GM18498 (cell line): Measurements from ENCODE around the gene KLK14.

Experiments used
- ATAC-seq: cut with Tn5 transposase; IDR thresholded peaks from one replicate; pipeline ENCODE4 v1.9.1; 2021; ENCODE audit warnings: mild to moderate bottlenecking, moderate library complexity; ENCODE audit not compliant: unreplicated experiment

The KLK14 gene, protein sequence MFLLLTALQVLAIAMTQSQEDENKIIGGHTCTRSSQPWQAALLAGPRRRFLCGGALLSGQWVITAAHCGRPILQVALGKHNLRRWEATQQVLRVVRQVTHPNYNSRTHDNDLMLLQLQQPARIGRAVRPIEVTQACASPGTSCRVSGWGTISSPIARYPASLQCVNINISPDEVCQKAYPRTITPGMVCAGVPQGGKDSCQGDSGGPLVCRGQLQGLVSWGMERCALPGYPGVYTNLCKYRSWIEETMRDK

DNA sequence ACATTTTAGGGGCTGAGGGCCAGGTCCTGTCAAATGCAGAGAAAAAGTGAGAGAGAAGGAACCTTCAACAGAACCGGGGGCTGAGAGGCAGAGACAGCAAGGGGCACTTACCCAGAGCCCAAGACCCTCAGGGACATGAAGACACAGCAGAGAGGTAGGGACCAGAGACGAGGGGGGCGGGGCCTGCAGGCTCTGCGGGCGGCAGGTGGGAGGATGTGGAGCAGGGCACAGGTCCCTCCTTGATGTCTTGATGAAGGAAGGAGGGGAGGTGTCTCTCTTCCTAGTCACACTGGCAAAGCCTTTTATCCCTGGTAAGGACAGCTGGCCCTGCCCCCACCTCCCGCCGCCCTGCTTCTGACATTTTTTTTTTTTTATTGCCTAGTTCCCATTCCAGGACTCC, at the start of gene KLK14:
Gene KLK14, minus strand, starts transcription at position 277 of the 400 bp plus-strand sequence. Its CDS starts 273 bp downstream, at position 4.
- no peak for ATAC-seq

DNA sequence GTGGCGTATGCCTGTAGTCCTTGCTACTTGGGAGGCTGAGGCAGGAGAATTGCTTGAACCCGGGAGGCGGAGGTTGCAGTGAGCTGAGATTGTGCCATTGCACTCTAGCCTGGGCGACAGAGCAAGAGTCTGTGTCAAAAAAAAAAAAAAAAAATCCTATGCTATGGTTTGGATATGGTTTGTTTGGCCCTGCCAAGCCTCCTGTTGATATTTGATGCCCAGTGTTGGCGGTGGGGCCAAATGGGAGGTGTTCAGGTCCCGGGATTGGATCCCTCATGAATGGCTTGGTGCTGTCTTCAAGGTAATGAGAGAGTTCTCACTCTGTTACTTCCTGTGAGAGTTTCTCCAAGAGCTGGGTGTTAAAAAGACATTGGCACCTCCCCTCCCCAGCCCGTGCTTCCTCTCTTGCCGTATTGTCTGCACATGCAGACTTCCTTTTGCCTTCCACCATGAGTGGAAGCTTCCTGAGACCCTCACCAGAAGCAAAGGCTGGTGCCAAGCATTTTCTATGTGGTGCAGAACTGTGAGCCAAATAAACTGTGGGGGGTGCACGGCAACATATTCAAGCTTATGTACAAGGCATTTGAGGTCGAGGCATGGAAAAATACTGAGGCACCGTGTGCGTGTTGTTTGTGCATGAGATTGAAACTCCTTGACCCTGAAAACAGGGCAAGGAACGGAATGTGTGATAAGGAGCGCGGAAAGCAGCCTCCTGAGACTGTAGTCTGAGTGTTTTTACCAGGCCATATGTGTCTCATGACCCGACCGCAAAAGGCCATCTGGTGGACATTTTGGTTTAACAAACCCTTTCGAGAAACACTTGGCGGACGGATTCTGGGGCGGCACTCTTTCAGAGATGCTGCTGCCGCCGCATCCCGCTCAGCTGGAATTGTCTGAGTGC, 49.3 kb upstream of the KLK14 start:
- no peak for ATAC-seq

DNA sequence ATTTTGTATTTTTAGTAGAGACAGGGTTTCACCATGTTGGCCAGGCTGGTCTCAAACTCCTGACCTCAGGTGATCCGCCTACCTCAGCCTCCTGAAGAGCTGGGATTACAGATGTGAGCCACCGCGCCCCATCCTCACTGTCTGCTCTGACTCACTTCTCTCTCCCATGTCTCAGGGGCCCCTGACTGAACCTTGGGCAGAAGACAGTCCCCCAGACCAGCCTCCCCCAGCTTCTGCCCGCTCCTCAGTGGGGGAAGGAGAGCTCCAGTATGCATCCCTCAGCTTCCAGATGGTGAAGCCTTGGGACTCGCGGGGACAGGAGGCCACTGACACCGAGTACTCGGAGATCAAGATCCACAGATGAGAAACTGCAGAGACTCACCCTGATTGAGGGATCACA, 47.0 kb upstream of the KLK14 start:
- ATAC-seq = no peak

DNA sequence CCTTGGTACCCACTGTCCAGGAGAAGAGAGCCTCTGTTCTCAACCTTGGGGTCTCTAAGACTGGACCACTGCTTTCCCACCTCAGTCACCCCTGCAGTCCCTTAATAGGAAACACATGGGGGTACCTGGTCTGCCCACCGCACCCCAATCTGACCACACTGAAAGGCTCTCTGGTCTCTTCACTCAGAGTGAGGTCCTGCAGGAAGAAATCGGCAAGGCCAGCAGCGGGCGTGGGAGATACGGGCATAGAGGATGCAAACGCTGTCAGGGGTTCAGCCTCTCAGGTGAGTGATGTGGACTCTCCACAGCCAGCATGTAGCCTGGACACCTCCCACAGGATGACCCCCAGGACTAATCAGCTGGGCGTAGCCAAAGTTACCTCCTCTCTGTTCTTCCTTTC, 45.5 kb upstream of the KLK14 start:
- ATAC-seq = no peak

DNA sequence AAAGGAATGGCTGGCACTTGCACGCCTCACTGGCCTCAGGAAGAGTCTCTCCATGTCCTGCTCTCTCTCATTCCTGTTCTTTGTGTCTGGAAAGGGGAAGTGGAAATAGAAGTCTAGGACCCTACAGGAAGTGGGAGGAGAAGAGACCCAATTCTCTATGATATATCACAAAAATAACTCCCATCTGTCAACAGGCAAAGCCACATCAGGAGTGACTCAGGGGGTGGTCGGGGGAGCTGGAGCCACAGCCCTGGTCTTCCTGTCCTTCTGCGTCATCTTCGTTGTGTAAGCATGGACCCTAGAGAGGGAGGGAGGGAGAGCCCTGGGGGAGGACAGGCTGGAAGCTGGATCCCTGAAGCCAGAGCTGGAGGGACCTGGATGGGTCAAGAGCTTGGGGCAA, 45.1 kb upstream of the KLK14 start:
- ATAC-seq = no peak

DNA sequence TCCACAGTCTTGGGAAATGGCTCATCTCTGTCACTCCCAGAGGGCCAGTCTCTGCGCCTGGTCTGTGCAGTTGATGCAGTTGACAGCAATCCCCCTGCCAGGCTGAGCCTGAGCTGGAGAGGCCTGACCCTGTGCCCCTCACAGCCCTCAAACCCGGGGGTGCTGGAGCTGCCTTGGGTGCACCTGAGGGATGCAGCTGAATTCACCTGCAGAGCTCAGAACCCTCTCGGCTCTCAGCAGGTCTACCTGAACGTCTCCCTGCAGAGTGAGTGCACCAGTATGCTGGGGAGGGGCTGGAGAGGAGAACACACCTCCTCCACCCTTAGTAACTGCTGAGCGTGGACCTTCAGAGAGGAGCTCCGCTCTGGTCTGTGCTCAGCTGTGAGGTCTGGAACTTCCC, 44.3 kb upstream of the KLK14 start:
- no peak for ATAC-seq

DNA sequence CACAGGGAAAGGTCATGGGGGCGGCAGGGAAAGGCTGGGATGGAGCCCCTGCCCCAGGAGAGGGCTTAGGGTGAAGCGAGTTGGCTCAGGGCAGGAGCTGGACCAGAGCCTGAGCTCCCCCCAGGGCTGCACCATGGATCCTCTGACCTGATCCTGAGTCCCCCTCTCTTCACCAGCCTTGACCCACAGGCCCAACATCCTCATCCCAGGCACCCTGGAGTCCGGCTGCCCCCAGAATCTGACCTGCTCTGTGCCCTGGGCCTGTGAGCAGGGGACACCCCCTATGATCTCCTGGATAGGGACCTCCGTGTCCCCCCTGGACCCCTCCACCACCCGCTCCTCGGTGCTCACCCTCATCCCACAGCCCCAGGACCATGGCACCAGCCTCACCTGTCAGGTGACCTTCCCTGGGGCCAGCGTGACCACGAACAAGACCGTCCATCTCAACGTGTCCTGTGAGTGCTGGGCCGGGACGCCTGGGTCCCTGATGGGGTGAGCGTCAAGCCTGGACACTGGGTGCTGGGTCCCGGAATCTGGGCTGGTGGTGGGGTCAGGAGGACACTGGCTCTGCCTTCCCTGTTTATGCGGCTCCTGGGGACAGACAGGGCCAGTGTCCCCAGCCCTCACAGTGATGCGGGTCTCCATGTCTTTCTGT, 42.9 kb upstream of the KLK14 start:
- ATAC-seq = no peak

DNA sequence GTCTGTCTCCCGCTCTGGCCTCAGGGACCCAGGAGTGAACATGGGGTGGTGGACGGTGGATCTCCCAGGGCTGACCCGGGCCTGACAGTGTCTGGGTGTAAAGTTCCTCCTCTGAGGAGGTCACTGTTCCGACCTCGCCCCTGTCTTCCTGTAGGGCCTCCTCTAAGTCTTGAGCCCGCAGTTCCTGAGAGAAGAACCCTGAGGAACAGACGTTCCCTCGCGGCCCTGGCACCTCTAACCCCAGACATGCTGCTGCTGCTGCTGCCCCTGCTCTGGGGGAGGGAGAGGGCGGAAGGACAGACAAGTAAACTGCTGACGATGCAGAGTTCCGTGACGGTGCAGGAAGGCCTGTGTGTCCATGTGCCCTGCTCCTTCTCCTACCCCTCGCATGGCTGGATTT, 42.0 kb upstream of the KLK14 start, which contains the start of gene SIGLEC9:
Gene SIGLEC9, plus strand, starts transcription at position 178 of the 400 bp plus-strand sequence. Its CDS starts 69 bp downstream, at position 247.
- ATAC-seq = no peak

DNA sequence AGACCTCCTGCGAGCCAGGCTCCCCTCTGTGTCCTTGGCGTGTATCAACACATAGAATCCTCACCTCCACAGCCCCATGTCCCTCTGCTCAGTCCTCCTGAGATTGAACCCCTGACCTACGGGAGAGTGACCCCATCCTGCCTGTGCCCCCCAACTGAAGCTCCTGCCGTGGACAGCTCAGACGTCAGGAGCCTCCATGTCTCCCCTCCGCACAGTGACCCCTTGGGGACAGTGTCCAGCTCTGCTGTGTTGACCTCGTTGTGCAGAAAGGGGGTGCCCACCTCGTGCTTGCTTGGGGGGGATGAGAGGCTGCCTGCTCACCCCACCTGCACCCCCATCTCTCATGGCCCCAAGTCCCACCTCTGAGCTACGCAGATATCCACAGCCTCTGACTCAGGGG, 41.5 kb upstream of the KLK14 start:
- no peak for ATAC-seq

DNA sequence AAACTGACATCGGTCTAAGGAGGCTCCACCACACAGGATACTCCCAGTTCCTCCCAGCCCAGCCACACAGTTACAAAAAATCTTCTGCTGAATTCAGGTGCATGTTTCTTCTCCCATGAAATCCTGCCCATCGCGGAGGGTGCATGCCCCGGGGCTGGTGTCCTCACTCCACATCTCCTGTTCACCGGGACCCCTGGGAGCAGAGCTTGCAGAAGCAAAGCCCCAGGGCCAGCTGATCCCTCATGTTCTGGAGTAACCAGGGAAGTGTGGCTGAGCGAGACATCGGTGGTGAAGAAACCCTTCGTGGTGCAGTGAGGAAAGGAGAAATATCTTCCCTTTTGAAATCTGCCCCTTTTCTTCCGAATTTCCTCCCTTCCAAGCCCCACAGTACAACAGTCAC, 41.1 kb upstream of the KLK14 start:
- ATAC-seq = no peak

DNA sequence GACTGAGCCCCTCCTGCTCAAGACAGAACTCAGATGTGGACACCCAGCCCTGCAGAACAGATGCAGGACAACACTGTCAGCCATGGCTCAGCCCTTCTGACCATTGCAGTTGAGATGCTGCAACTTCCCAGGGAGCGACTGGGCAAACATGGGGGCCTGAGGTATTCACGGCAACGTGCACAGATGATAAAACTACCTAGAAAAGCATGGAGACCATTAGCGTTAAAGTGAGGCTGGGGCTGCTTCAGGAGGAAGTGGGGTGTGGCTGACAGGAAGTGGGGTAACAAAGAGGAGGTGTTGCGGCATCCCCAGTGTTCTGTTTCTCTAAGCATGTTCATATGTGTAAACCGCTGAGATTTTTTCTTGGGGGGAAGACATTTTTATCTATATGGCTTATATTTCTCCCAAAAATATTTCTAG, 40.7 kb upstream of the KLK14 start:
- ATAC-seq = no peak

DNA sequence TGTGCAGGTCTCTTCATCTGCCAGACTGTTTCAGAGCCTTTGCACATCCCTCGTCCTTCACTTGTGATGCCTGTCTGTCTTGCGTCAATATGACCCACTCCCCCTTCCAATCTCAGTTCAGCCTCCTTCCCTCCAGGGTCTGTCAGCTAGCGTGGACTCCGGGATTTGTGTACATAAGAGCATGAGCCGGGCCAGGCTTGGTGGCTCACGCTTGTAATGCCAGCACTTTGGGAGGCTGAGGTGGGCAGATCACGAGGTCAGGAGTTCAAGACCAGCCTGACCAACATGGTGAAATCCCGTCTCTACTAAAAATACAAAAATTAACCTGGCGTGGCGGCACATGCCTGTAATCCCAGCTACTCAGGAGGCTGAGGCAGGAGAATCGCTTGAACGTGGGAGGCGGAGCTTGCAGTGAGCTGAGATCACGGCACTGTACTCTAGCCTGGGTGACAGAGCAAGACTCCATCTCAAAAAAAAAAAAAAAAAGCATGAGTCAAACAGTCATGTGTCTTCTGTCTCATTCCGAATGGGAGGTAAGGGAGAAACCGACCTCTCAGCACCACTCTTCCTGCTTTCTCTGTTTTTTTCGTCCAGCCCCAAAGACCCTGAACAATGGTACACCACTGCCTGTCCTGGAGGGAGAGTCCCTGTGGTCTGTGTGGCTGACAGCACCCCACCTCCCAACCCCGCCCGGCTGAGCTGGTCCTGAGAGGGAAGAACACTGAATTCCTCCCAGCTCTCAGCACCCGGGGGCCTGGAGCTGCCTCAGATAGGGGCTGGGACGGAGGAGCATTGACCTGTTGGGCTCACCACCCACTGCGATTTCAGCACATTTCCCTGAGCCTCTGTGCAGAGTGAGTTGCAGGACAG, 39.7 kb upstream of the KLK14 start:
- no peak for ATAC-seq

DNA sequence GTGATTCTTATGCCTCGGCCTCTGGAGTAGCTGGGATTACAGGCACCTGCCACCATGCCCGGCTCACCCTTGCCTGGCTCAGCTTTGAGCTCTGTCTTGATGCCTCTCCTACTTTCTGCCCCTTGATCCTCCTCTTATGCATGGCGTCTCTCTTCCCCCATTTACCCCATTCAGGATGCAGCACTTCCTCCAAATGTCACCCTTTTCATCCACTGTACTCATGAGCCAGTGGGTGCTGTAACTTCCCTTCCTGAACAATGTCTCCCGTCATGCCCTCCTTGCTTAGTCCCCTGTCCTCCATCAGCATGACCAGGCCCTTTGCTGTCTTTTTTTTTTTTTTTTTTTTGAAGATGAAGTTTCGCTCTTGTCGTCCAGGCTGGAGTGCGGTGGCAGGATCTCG, 38.6 kb upstream of the KLK14 start:
- ATAC-seq = no peak

DNA sequence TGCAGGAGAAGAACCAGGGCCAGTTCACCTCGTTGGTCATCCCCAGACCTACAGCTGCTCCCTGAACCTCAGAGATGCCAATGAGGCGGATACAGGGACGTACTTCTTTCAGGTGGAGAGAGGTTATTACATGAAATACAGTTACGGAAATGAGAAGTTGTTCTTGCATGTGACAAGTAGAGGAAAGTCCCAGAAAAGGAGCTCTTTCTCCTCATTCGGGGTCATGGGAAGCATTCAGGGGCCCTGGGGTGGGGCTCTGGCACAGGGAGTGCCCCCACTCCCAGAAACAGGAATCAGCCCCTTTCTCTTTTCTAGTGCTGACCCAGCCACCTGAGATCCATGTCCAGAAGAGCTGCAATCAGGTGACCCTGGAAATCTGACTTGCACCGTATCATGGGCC, 37.5 kb upstream of the KLK14 start:
- no peak for ATAC-seq

DNA sequence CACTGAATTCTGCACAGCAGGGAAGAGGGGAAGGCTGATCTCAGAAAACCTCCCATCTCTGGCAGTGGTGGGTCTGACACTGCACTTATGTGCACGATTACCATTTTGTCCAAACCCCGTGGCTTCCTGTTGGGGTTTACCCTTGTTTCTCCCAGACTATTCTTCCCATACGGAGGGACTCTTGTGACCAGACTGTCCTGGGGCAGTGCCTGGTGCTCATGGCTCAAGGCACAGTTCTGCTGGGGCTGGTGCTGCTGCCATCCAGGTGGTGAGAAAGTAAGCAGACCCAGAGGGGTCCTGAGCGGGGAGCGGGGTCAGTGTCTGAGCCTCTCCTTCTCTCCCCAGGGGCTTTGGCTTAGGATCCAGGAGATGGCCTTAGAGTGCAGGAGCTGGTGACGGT, 36.9 kb upstream of the KLK14 start:
- no peak for ATAC-seq

DNA sequence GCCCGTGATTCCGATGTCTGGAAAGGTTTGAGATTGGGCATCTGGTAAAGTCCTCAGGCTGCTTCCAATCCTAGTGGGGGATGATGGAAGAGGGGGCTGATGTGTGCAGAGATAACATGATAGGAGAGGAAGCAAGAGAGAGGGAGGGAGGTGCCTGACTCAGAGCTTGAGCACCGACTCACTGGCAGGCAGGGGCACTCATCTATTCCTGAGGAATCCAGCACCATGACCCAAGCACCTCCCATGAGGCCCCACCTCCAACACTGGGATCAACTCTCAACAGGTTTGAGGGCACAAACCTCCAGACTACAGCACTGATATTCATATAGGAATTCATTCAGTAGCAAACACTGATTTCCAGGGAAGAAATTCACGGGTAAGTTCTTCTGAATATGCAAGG, 36.4 kb upstream of the KLK14 start:
- ATAC-seq = no peak

DNA sequence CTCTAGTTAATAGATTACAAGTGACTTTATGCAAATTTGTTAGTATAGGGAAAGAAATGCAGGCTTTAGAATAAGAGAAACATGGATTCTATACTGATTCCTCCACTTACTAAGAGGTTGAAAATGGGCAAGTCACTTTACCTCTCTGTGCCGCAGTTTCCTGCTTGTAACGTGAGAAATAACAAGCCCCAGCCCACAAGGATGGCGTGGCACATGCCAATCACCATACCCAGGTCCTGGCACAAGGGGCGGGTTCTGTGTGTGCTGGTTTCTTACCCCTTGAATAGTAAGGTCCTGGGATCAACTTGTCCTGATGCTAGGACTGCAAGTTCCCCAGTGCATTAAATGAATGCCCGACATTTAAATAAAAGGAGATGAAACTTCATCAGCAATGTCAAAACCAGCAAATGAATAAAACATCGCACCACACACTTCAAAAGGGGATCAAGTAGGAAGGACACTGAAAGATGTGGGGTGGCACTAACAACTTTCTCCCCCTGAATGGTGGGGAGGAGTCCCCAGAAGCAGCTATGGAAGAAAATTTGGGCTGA, 34.1 kb upstream of the KLK14 start:
- ATAC-seq = no peak

DNA sequence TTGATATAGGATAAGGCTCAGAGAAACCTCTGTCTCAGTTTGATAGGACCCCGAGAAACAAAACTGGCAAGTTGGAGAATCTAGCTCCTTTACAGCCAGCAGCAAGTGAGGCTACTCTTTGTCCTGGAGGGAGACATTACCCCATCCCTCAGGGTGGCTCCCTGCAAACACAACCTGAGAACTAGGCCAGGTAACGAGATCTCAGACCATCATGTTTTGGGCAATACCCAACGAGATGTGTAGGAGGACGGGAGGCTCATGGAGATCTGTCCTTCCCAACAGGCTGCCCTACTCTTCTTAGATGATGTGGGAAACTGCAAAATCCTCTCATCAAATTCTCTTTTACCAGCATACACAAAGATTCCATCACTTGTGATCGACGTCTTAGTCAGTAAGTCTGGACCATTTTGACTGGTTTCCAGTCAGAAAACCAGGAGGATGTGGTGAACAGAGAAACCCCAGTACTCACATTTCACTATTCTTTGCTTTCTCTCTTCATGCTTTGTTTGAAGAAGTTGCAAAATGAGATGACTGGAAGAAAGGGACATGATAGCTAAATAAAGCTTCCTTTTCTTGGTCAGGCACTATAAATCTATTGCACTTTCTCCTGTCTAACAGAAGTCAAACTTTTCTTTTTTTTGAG, 31.5 kb upstream of the KLK14 start:
- ATAC-seq = no peak

DNA sequence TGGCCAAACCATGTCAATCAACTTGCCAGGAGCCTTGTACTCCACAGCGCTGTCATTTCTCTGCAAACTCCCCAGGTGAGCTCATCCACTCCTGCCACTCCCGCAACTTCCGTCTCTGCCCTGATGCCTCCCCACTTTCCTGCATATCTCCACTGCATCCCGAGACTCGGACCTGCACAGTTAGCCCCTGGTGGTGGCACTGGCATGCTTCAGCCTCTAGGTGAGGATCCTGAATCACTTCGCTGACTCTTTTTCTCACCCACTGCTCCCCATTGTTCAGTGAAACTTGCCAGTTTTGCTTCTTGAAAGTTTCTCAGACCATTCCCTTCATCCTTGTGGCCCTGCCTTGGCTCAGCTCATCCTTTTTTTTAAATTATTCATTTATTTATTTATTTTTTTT, 28.9 kb upstream of the KLK14 start:
- no peak for ATAC-seq

DNA sequence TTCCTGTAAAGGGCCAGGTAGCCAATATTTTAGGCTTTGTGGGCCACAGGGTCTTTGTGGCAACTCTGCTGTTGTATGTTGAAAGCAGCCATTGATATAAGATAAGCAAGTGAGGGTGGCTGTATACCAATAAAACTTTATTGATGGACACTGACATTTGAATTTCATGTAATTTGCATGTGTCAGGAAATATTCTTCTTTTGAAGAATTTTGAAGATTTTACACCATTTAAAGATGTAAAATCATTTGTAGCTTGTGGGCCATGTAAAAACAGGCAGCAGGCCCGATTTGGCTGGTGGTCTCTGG, 27.9 kb upstream of the KLK14 start:
- no peak for ATAC-seq
